Ishikawa (cell line): ENCODE data around the gene LRIG3.

Experiments
- CEBPB ChIP-seq: IDR thresholded peaks from 2 replicates; pipeline ENCODE4 v1.6.1; 2012
- CREB1 ChIP-seq: IDR thresholded peaks from 2 replicates; pipeline ENCODE4 v1.6.1; 2012; ENCODE audit warnings: low read depth
- EGR1 ChIP-seq: IDR thresholded peaks from 2 replicates; pipeline ENCODE4 v1.6.1; 2012
- EP300 ChIP-seq: IDR thresholded peaks from 2 replicates; pipeline ENCODE4 v1.6.1; 2012; ENCODE audit warnings: borderline replicate concordance
- FOXM1 ChIP-seq: IDR thresholded peaks from 2 replicates; pipeline ENCODE4 v1.6.1; 2012; ENCODE audit warnings: low read depth, borderline replicate concordance
- MAX ChIP-seq: IDR thresholded peaks from 2 replicates; pipeline ENCODE4 v1.6.1; 2012
- NFIC ChIP-seq: IDR thresholded peaks from 2 replicates; pipeline ENCODE4 v1.6.1; 2012
- RAD21 ChIP-seq: IDR thresholded peaks from 2 replicates; pipeline ENCODE4 v1.6.1; 2012; ENCODE audit warnings: low read depth
- TAF1 ChIP-seq: IDR thresholded peaks from 2 replicates; pipeline ENCODE4 v1.6.1; 2012; ENCODE audit warnings: low read depth, mild to moderate bottlenecking
- TCF12 ChIP-seq: IDR thresholded peaks from 2 replicates; pipeline ENCODE4 v1.6.1; 2012; ENCODE audit warnings: low read depth
- TEAD4 ChIP-seq: IDR thresholded peaks from 2 replicates; pipeline ENCODE4 v1.6.1; 2012
- USF1 ChIP-seq: IDR thresholded peaks from 2 replicates; pipeline ENCODE4 v1.6.1; 2012
- YY1 ChIP-seq: IDR thresholded peaks from 2 replicates; pipeline ENCODE4 v1.6.1; 2012; ENCODE audit warnings: low read depth
- ZBTB7A ChIP-seq: IDR thresholded peaks from 2 replicates; pipeline ENCODE4 v1.6.1; 2012; ENCODE audit warnings: low read depth
- TF ChIP-seq, protein P1 (sequence below): IDR thresholded peaks from 2 replicates; pipeline ENCODE4 v1.6.1; 2012; ENCODE audit warnings: low read depth, mild to moderate bottlenecking

The LRIG3 gene

GRCh38 chr12:58930770-58931324 lies 10.5 kb upstream of the LRIG3 start:
- TF ChIP-seq YY1 (no peak), RAD21 (no peak), CEBPB (no peak), NFIC (no peak), TEAD4 (no peak), TAF1 (no peak), CREB1 (no peak), MAX (no peak), EGR1 (no peak), TCF12 (no peak), USF1 (no peak), EP300 (no peak), FOXM1 (no peak), ZBTB7A (no peak)
- TF ChIP-seq, protein P1, sequence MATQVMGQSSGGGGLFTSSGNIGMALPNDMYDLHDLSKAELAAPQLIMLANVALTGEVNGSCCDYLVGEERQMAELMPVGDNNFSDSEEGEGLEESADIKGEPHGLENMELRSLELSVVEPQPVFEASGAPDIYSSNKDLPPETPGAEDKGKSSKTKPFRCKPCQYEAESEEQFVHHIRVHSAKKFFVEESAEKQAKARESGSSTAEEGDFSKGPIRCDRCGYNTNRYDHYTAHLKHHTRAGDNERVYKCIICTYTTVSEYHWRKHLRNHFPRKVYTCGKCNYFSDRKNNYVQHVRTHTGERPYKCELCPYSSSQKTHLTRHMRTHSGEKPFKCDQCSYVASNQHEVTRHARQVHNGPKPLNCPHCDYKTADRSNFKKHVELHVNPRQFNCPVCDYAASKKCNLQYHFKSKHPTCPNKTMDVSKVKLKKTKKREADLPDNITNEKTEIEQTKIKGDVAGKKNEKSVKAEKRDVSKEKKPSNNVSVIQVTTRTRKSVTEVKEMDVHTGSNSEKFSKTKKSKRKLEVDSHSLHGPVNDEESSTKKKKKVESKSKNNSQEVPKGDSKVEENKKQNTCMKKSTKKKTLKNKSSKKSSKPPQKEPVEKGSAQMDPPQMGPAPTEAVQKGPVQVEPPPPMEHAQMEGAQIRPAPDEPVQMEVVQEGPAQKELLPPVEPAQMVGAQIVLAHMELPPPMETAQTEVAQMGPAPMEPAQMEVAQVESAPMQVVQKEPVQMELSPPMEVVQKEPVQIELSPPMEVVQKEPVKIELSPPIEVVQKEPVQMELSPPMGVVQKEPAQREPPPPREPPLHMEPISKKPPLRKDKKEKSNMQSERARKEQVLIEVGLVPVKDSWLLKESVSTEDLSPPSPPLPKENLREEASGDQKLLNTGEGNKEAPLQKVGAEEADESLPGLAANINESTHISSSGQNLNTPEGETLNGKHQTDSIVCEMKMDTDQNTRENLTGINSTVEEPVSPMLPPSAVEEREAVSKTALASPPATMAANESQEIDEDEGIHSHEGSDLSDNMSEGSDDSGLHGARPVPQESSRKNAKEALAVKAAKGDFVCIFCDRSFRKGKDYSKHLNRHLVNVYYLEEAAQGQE = no peak

DNA sequence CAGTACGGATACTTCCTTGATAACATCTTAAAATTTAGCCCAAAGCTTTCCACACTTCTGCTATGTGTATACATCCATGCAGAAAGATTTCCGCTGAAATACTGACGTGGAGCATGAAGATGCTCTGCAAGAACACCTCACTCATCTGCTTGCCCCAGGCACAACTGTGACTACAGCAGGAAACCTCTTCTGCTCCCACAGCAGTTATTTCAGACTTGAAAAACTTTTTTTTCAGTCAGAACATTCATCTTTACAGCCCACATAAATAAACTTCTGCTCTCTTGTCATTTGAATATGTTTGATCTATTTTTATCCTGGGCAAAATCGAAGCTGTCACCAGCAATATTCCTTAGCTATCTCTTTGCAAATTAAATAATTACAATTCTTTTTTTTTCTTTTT lies 6.8 kb upstream of the LRIG3 start:
- TF ChIP-seq TAF1 = no peak
- no peak for TF ChIP-seq CREB1
- no peak for TF ChIP-seq NFIC
- no peak for TF ChIP-seq CEBPB
- no peak for TF ChIP-seq EGR1
- no peak for TF ChIP-seq TCF12
- no peak for TF ChIP-seq RAD21
- no peak for TF ChIP-seq YY1
- no peak for TF ChIP-seq TEAD4
- TF ChIP-seq, protein P1 = no peak
- TF ChIP-seq USF1 = no peak
- no peak for TF ChIP-seq EP300
- no peak for TF ChIP-seq FOXM1
- TF ChIP-seq ZBTB7A = no peak

GRCh38 chr12:58926586-58926985 lies 6.3 kb upstream of the LRIG3 start:
- no peak for TF ChIP-seq EP300
- TF ChIP-seq, protein P1 = no peak
- no peak for TF ChIP-seq RAD21

DNA sequence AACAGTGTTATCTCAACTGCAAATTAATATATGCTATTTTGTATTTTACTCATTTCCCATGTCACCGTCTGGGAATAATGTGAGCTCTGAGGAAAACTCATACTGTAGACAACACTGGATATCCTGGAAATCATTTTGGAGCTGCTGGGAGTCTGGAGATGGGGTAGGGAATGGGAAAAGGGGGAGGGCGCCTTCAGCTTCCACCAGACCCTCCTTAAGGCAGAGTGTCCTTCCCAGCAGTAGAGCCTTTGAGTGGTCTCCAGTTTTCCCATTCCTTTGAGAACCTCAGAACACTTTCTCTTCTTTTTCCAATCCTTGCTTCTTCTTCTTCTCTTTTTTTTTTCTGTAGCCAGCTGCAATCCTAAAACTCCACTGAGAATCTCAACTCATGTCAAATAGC lies 5.4 kb upstream of the LRIG3 start:
- TF ChIP-seq NFIC (no peak), MAX (no peak), TCF12 (no peak), USF1 (no peak), FOXM1 (no peak), RAD21 (no peak), EP300 (no peak), TAF1 (no peak), TEAD4 (no peak), CREB1 (no peak), YY1 (no peak), ZBTB7A (no peak), CEBPB (no peak), EGR1 (no peak)
- TF ChIP-seq, protein P1 = no peak
